ENCODE data around the gene DENND2D.
"Not testable (repeated sequence)": the region's sequence is repeated elsewhere in the genome, so short reads cannot be mapped to it uniquely, and the experiment has no call there.

Gene DENND2D

GRCh38 chr1:111221276-111221632 lies 20.8 kb upstream of the DENND2D start:
- DNase-seq, result no peak

- no peak for DNase-seq
Measured at GRCh38 chr1:111220302-111220890, 19.9 kb upstream of the DENND2D start.

- no peak for DNase-seq
Measured at GRCh38 chr1:111219557-111220286, 19.3 kb upstream of the DENND2D start.

GRCh38 chr1:111218701-111219556 lies 18.5 kb upstream of the DENND2D start:
- no peak for DNase-seq

- DNase-seq, result no peak
Measured at GRCh38 chr1:111217183-111217910, 16.9 kb upstream of the DENND2D start.

GRCh38 chr1:111216751-111217150 lies 16.3 kb upstream of the DENND2D start:
- DNase-seq, result no peak

- not testable (repeated sequence) for DNase-seq
Measured at GRCh38 chr1:111215285-111215684, 14.8 kb upstream of the DENND2D start.

GRCh38 chr1:111214884-111215283 lies 14.4 kb upstream of the DENND2D start:
- no peak for DNase-seq

- DNase-seq, result no peak
Measured at GRCh38 chr1:111214074-111214801, 13.8 kb upstream of the DENND2D start.

- no peak for DNase-seq
Measured at GRCh38 chr1:111213412-111213811, 13.0 kb upstream of the DENND2D start.

- no peak for DNase-seq
Measured at GRCh38 chr1:111212634-111213335, 12.3 kb upstream of the DENND2D start.

- no peak for DNase-seq
Measured at GRCh38 chr1:111211921-111212320, 11.5 kb upstream of the DENND2D start.

GRCh38 chr1:111209622-111210021 lies 9.2 kb upstream of the DENND2D start:
- DNase-seq, result no peak

- DNase-seq, result no peak
Measured at GRCh38 chr1:111208921-111209320, 8.5 kb upstream of the DENND2D start.

GRCh38 chr1:111205714-111206050 lies 5.2 kb upstream of the DENND2D start:
- no peak for DNase-seq

GRCh38 chr1:111204983-111205713 lies 4.7 kb upstream of the DENND2D start:
- no peak for DNase-seq

- no peak for DNase-seq
Measured at GRCh38 chr1:111204201-111204982, 3.9 kb upstream of the DENND2D start.

- DNase-seq, result no peak
Measured at GRCh38 chr1:111203681-111204200, 3.3 kb upstream of the DENND2D start.

GRCh38 chr1:111202707-111203623 lies 2.5 kb upstream of the DENND2D start:
- DNase-seq, result no peak

Data from T1000 (cell line).